ENCODE data around the gene TBRG4.

DNA sequence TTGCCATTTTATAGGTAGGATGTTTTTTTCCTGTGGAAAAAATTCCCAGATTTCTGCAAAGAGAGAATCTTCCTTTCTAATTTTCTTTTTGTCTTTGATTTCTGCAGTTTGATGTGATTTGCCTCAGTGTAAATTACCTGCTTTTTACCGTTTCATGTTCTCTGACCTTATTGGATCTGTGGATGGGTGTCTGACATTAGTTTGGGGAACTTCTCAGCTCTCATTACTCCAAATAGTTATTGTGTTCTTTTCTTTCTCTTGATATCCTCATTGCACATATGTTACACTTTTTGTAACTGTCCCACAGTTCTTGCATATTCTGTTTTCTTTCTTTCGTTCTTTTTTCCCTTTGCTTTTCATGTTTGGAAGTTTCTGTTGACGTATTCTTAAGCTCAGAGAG lies 51.2 kb downstream of the TBRG4 start:
- TF ChIP-seq, protein P1, sequence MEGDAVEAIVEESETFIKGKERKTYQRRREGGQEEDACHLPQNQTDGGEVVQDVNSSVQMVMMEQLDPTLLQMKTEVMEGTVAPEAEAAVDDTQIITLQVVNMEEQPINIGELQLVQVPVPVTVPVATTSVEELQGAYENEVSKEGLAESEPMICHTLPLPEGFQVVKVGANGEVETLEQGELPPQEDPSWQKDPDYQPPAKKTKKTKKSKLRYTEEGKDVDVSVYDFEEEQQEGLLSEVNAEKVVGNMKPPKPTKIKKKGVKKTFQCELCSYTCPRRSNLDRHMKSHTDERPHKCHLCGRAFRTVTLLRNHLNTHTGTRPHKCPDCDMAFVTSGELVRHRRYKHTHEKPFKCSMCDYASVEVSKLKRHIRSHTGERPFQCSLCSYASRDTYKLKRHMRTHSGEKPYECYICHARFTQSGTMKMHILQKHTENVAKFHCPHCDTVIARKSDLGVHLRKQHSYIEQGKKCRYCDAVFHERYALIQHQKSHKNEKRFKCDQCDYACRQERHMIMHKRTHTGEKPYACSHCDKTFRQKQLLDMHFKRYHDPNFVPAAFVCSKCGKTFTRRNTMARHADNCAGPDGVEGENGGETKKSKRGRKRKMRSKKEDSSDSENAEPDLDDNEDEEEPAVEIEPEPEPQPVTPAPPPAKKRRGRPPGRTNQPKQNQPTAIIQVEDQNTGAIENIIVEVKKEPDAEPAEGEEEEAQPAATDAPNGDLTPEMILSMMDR (IDR thresholded peaks at IDR 0.05), result no peak
- no peak for TF ChIP-seq ZFX (IDR thresholded peaks at IDR 0.05; ENCODE audit: borderline replicate concordance)

All from 22Rv1 (cell line).